Psoas muscle (tissue), 8 donors: ENCODE results near the gene SMARCA2. TPM values are rescaled to one million over a fixed set of nuclear protein-coding genes. Genes with fewer than 3 reads are reported as not detected.

Experiments used
- ATAC-seq, 4 donors: fragments of 200-7000 bp; cut with Tn5 transposase; one replicate each; pipeline ENCODE4 v1.9.1; 2020; ENCODE audit warnings: moderate library complexity in 3 of 4, mild to moderate bottlenecking in 2 of 4
- DNase-seq, 2 donors: peaks; one replicate each; pipeline ENCODE4 v3.0.0-alpha.2; 2020
- H3K27ac ChIP-seq: fragments of 200-600 bp; one replicate; pipeline ENCODE4 v1.8.0; 2022
- H3K27me3 ChIP-seq, 3 donors: fragments of 200-600 bp in 1 of 3; one replicate each; pipeline versions ENCODE4 v1.6.1 to v1.8.0; 2013 to 2022; ENCODE audit warnings: low read length in 2 of 3, mild to moderate bottlenecking in 2 of 3, moderate library complexity in 1 of 3; ENCODE audit not compliant: insufficient read depth in 3 of 3
- H3K36me3 ChIP-seq, 2 donors: fragments of 200-600 bp in 1 of 2; one replicate each; pipeline versions ENCODE4 v1.6.1 to v1.8.0; 2013 to 2022; ENCODE audit warnings: low read depth in 1 of 2, mild to moderate bottlenecking in 1 of 2, moderate library complexity in 1 of 2; ENCODE audit not compliant: insufficient read depth in 1 of 2
- H3K4me1 ChIP-seq: fragments of 200-600 bp; one replicate; pipeline ENCODE4 v1.8.0; 2022
- H3K4me3 ChIP-seq: fragments of 200-600 bp; one replicate; pipeline ENCODE4 v1.8.0; 2022; ENCODE audit warnings: mild to moderate bottlenecking
- H3K9me3 ChIP-seq: fragments of 200-600 bp; one replicate; pipeline ENCODE4 v1.8.0; 2022
- WGBS, 3 donors: extraction: QIAGEN DNeasy Blood & Tissue Kit; methylation state at CpG; one replicate each; pipeline versions ENCODE4 v1.1.6 to v1.1.7; 2013; 5-methylcytosine and 5-hydroxymethylcytosine counted together
- intact Hi-C, 2 donors: fragments of 100-400 bp; cut with DNase I; formaldehyde crosslinking; loops; one replicate each; pipeline versions ENCODE4 v1.11.0 to v1.14.2; 2022
- polyA plus RNA-seq, 3 donors: library from polyadenylated mRNA; stranded (reverse); fragments of 200-250 nt; gene quantifications; one replicate each; pipeline ENCODE4 v1.2.3, GENCODE V29; 2013
- total RNA-seq, 4 donors: library from RNA; stranded (reverse); fragmentation: NEBNext Ultra II Directional in 2 of 4; extraction: Animal tissue kit (Norgen Biotek cat#: 25700) in 2 of 4; gene quantifications; one replicate each; pipeline versions ENCODE4 v1.2.1 to v1.2.4, GENCODE V29; 2021 to 2023
- TF ChIP-seq, protein P1 (sequence below): fragments of 200-600 bp; IDR thresholded peaks from one replicate; pipeline ENCODE4 v1.8.0; 2022; ENCODE audit warnings: antibody characterized with exemption
- donor health status: healthy with polysubstance abuse.
- donor health status: DM: no; HTN: no; CAD: no; lungs with moderate emphysema.
- donor health status: Bipolar disorder and iron deficiency.
- donor health status: healthy.
- donor health status: DM: yes; HTN: yes; CAD: no.
- donor health status: DM: no; HTN: no; CAD: no.
- donor health status: DM: no; HTN: no; CAD: no.
- donor health status: DM: yes; HTN: yes; CAD: no.

SMARCA2 gene
- total and polyA plus RNA-seq, 7 donors = 13.8 to 97.2 (median 64.6) TPM

DNA sequence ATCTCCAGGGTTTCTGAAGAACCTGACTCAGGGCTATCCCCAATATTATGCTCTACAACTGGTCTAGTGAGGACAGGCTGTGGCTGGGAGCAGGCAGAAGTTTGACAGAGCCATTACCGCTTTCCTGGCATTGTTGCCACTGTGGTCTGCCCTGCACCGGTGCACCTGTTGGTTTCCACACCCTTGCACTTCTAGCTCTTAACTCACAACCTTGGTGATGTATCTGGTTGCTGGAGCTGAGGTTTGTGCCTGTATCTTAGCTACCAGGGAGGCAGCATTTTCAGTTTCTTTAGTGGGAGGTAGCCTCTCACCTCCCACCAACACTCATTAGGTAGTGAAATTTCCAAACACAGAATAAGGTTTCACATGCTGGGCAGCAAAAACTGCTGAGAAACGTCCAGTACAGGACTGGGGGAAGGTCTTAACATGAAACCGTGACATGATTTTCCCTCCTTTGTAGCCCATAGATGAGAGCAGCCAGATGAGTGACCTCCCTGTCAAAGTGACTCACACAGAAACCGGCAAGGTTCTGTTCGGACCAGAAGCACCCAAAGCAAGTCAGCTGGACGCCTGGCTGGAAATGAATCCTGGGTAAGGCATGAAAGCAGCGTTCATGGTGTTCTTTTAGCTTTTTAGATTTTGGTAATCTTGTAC is 57.7 kb downstream of the SMARCA2 start:
- Histone ChIP-seq H3K27ac (no peak overlapping the region), H3K4me3 (no peak overlapping the region), H3K9me3 (no peaks in the 10 kb centered on the region), H3K36me3 (peaks cover 7 to 100% of the 10 kb centered on the region in 2 donors), H3K4me1 (no peaks in the 10 kb centered on the region), H3K27me3 (no peaks in the 10 kb centered on the region)
- ATAC-seq = no peak
- DNase-seq = no peak
- whole genome bisulfite sequencing, 3 donors = 76 to 86% (median 79%) methylated on average over 8 of the region's 8 CpGs
- TF ChIP-seq, protein P1, sequence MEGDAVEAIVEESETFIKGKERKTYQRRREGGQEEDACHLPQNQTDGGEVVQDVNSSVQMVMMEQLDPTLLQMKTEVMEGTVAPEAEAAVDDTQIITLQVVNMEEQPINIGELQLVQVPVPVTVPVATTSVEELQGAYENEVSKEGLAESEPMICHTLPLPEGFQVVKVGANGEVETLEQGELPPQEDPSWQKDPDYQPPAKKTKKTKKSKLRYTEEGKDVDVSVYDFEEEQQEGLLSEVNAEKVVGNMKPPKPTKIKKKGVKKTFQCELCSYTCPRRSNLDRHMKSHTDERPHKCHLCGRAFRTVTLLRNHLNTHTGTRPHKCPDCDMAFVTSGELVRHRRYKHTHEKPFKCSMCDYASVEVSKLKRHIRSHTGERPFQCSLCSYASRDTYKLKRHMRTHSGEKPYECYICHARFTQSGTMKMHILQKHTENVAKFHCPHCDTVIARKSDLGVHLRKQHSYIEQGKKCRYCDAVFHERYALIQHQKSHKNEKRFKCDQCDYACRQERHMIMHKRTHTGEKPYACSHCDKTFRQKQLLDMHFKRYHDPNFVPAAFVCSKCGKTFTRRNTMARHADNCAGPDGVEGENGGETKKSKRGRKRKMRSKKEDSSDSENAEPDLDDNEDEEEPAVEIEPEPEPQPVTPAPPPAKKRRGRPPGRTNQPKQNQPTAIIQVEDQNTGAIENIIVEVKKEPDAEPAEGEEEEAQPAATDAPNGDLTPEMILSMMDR = no peak
- intact Hi-C loops = no loop called here

DNA sequence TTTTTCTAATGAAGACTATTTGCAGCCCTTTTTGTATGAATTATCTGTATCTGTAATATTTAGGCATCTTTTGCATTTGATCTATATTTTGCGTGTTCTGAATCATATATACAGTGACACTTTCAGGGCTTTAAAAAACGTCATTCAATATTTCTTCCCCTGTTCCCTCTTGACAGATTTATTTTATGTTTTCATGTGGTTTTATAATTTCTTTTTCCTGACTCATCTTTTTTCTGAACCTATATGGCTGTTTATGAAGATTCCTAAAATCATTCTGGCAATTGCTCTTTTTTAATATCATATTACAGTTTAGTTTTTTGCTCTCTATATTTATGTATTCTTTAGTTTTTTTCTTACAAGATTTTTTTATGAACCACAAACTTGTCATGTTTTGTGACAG is 67.6 kb downstream of the SMARCA2 start:
- intact Hi-C loops = loop anchor here in 1 of 2 donors (10.0 kb wide), 2 partner anchors 68 to 752 kb away; partner anchors contain the start of gene SMARCA2
- peaks cover 6 to 97% of the 10 kb centered on the region in 2 donors for H3K36me3 ChIP-seq
- DNase-seq (no peak), ATAC-seq (no peak)
- H3K9me3 ChIP-seq = no peaks in the 10 kb centered on the region
- H3K27me3 ChIP-seq = no peaks in the 10 kb centered on the region
- no peak overlapping the region for H3K27ac ChIP-seq
- 75 to 77% (median 75%) methylated on average over 2 of the region's 2 CpGs for WGBS, 3 donors
- H3K4me1 ChIP-seq = no peaks in the 10 kb centered on the region
- H3K4me3 ChIP-seq = no peak overlapping the region
- TF ChIP-seq, protein P1 = no peak

DNA sequence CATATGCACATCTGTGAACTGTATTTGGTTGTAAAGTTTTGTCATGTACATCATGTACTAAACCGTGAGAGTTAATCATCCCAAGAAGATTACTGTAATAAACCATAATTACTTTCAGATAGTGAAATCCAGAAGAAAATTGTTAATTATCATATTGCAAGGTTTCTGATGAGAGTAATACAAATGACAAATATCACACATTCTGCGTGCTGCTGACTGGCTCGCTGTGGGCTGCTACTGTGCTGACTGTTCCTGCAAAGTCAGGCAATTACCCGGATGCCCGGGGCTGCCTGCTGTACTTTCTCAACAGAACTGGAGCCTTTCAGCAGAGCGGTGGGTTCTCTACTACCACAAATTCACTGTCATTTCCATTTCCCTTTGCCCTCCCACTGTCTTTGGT is 68.3 kb downstream of the SMARCA2 start:
- TF ChIP-seq, protein P1 = no peak
- H3K27ac ChIP-seq = no peak overlapping the region
- H3K4me3 ChIP-seq = no peak overlapping the region
- H3K27me3 ChIP-seq = no peaks in the 10 kb centered on the region
- ATAC-seq = no peak
- no peaks in the 10 kb centered on the region for H3K4me1 ChIP-seq
- peaks cover 6 to 97% of the 10 kb centered on the region in 2 donors for H3K36me3 ChIP-seq
- no peaks in the 10 kb centered on the region for H3K9me3 ChIP-seq
- WGBS, 3 donors = 91 to 94% (median 92%) methylated on average over 6 of the region's 6 CpGs
- intact Hi-C loops = loop anchor here in 1 of 2 donors (10.0 kb wide), 2 partner anchors 69 to 751 kb away; partner anchors contain the start of gene SMARCA2
- no peak for DNase-seq

DNA sequence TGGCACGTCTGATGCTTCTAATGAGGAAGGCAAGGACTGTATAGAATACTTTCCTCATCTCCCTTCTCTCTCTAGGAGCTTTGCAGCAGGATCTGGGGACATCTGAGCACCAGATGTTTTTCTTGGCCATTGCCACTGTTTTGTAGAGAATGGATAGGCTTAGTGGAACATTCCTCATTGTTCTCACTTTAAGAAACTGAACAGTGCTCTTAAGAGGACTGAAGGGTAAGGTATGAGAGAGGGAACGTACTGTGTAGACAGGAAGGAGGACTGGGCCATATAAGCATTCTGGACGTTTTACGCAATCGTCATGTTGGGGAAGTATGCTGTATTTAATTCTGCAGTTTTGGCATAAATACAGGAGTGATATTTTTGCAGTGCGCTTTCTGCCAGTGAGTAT is 70.6 kb downstream of the SMARCA2 start:
- Histone ChIP-seq H3K27me3 (no peaks in the 10 kb centered on the region), H3K4me3 (no peak overlapping the region), H3K27ac (no peak overlapping the region), H3K36me3 (peaks cover 4 to 97% of the 10 kb centered on the region in 2 donors), H3K4me1 (no peaks in the 10 kb centered on the region), H3K9me3 (no peaks in the 10 kb centered on the region)
- TF ChIP-seq, protein P1 = no peak
- ATAC-seq (peak in 1 of 4 donors; percentile 44), DNase-seq (no peak)
- WGBS, 3 donors = 48 to 59% (median 50%) methylated on average over 6 of the region's 6 CpGs
- intact Hi-C loops = loop anchor here in 1 of 2 donors (10.0 kb wide), 2 partner anchors 71 to 749 kb away; partner anchors contain the start of gene SMARCA2
